H9 (cell line): ENCODE results near the gene CCDC137. TPM values are rescaled to one million over a fixed set of nuclear protein-coding genes. Genes with fewer than 3 reads are reported as not detected.

Source experiments
- DNase-seq: peaks from one replicate; pipeline ENCODE4 v3.0.0-alpha.2; 2017
- H2AFZ ChIP-seq: one replicate; pipeline ENCODE4 v1.6.1; 2013; ENCODE audit warnings: mild to moderate bottlenecking, low read length, control low read depth, moderate library complexity
- H2AK5ac ChIP-seq: 2 replicates; pipeline ENCODE4 v1.6.1; 2013; ENCODE audit warnings: low read length, control low read depth, mixed read lengths; ENCODE audit not compliant: insufficient read length
- H2BK120ac ChIP-seq: one replicate; pipeline ENCODE4 v1.6.1; 2013; ENCODE audit warnings: low read depth, mild to moderate bottlenecking, low read length, control low read depth, inconsistent platforms; ENCODE audit not compliant: poor library complexity, severe bottlenecking
- H2BK12ac ChIP-seq: 2 replicates; pipeline ENCODE4 v1.6.1; 2013; ENCODE audit warnings: low read length, control low read depth, mixed read lengths, low read depth; ENCODE audit not compliant: insufficient read length
- H2BK15ac ChIP-seq: 2 replicates; pipeline ENCODE4 v1.6.1; 2013; ENCODE audit warnings: low read depth, low read length, control low read depth
- H2BK20ac ChIP-seq: one replicate; pipeline ENCODE4 v1.6.1; 2013; ENCODE audit warnings: low read depth, mild to moderate bottlenecking, low read length, control low read depth, inconsistent platforms; ENCODE audit not compliant: poor library complexity, severe bottlenecking
- H2BK5ac ChIP-seq: 2 replicates; pipeline ENCODE4 v1.6.1; 2013; ENCODE audit warnings: low read length, control low read depth, mixed read lengths; ENCODE audit not compliant: insufficient read length
- H3K14ac ChIP-seq: 2 replicates; pipeline ENCODE4 v1.6.1; 2013; ENCODE audit warnings: low read length, control low read depth; ENCODE audit not compliant: insufficient read depth
- H3K18ac ChIP-seq: 2 replicates; pipeline ENCODE4 v1.6.1; 2013; ENCODE audit warnings: low read depth, mild to moderate bottlenecking, mixed read lengths, low read length, control low read depth; ENCODE audit not compliant: insufficient read length
- H3K23ac ChIP-seq: 2 replicates; pipeline ENCODE4 v1.6.1; 2013; ENCODE audit warnings: low read length, control low read depth, mixed read lengths, low read depth; ENCODE audit not compliant: insufficient read length
- H3K23me2 ChIP-seq: 2 replicates; pipeline ENCODE4 v1.6.1; 2013; ENCODE audit warnings: low read depth, mild to moderate bottlenecking, mixed read lengths, low read length, control low read depth; ENCODE audit not compliant: insufficient read length, poor library complexity, severe bottlenecking
- H3K27ac ChIP-seq: 2 replicates; pipeline ENCODE4 v1.5.1; 2013; ENCODE audit warnings: low read length, control low read depth, mixed read lengths, low read depth; ENCODE audit not compliant: insufficient read length
- H3K27me3 ChIP-seq: 2 replicates; pipeline ENCODE4 v1.6.1; 2013; ENCODE audit warnings: low read length, control low read depth, inconsistent platforms; ENCODE audit not compliant: insufficient read depth
- H3K4ac ChIP-seq: 2 replicates; pipeline ENCODE4 v1.6.1; 2013; ENCODE audit warnings: low read depth, mild to moderate bottlenecking, control low read depth, inconsistent platforms, low read length, moderate library complexity
- H3K4me1 ChIP-seq: 2 replicates; pipeline ENCODE4 v1.6.1; 2013; ENCODE audit warnings: low read length, control low read depth, inconsistent platforms; ENCODE audit not compliant: insufficient read depth
- H3K4me2 ChIP-seq: 2 replicates; pipeline ENCODE4 v1.6.1; 2013; ENCODE audit warnings: low read length, control low read depth, mixed read lengths; ENCODE audit not compliant: insufficient read length, insufficient read depth
- H3K56ac ChIP-seq: 2 replicates; pipeline ENCODE4 v1.6.1; 2013; ENCODE audit warnings: low read depth, mild to moderate bottlenecking, mixed read lengths, low read length, control low read depth; ENCODE audit not compliant: insufficient read length
- H3K79me1 ChIP-seq: 2 replicates; pipeline ENCODE4 v1.6.1; 2013; ENCODE audit warnings: low read depth, mild to moderate bottlenecking, moderate library complexity, low read length, control low read depth, inconsistent platforms; ENCODE audit not compliant: insufficient read depth, poor library complexity, severe bottlenecking
- H3K79me2 ChIP-seq: 2 replicates; pipeline ENCODE4 v1.6.1; 2013; ENCODE audit warnings: low read length, control low read depth, inconsistent platforms; ENCODE audit not compliant: insufficient read depth
- H3K9ac ChIP-seq: 2 replicates; pipeline ENCODE4 v1.6.1; 2013; ENCODE audit warnings: low read length, control low read depth, mixed read lengths; ENCODE audit not compliant: insufficient read length; ENCODE audit errors: extremely low read depth
- H3K9me3 ChIP-seq: one replicate; pipeline ENCODE4 v1.6.1; 2013; ENCODE audit warnings: low read depth, low read length, inconsistent platforms; ENCODE audit not compliant: control insufficient read depth
- H3T11ph ChIP-seq: one replicate; pipeline ENCODE4 v1.6.1; 2013; ENCODE audit warnings: mild to moderate bottlenecking, low read length, control low read depth, inconsistent platforms
- H4K20me1 ChIP-seq: one replicate; pipeline ENCODE4 v1.6.1; 2013; ENCODE audit not compliant: control insufficient read depth, insufficient read length, insufficient read depth
- H4K5ac ChIP-seq: 2 replicates; pipeline ENCODE4 v1.6.1; 2013; ENCODE audit warnings: low read depth, mild to moderate bottlenecking, mixed read lengths, low read length, control low read depth; ENCODE audit not compliant: insufficient read length
- H4K8ac ChIP-seq: replicated peaks from 2 replicates; pipeline ENCODE4 v1.6.1; 2013; ENCODE audit warnings: low read length, control low read depth, mixed read lengths, low read depth; ENCODE audit not compliant: insufficient read length
- H4K91ac ChIP-seq: 2 replicates; pipeline ENCODE4 v1.6.1; 2013; ENCODE audit warnings: low read depth, mild to moderate bottlenecking, moderate library complexity, mixed read lengths, low read length, control low read depth; ENCODE audit not compliant: insufficient read length
- H3K27ac Mint-ChIP-seq, 3 experiments: 2 replicates in 2 of 3; 3 replicates in 1 of 3; pipeline ENCODE4 v1.8.0; 2020 to 2021; ENCODE audit warnings: mixed read lengths in 3 of 3, mild to moderate bottlenecking in 1 of 3, moderate library complexity in 1 of 3
- H3K27me3 Mint-ChIP-seq: 2 replicates; pipeline ENCODE4 v1.8.0; 2021; ENCODE audit warnings: low read depth, mild to moderate bottlenecking, moderate library complexity, mixed read lengths
- H3K36me3 Mint-ChIP-seq, 3 experiments: 2 replicates in 2 of 3; 3 replicates in 1 of 3; pipeline ENCODE4 v1.8.0; 2020 to 2021; ENCODE audit warnings: low read depth in 3 of 3, mixed read lengths in 3 of 3; ENCODE audit not compliant: insufficient read depth in 1 of 3
- H3K4me1 Mint-ChIP-seq, 2 experiments: 2 replicates each; pipeline ENCODE4 v1.8.0; 2020; ENCODE audit warnings: mixed read lengths in 2 of 2
- H3K4me3 Mint-ChIP-seq, 2 experiments: 2 replicates in 1 of 2; 3 replicates in 1 of 2; pipeline ENCODE4 v1.8.0; 2020 to 2021; ENCODE audit warnings: mild to moderate bottlenecking in 2 of 2, mixed read lengths in 2 of 2, moderate library complexity in 1 of 2
- H3K9me3 Mint-ChIP-seq, 2 experiments: 2 replicates in 1 of 2; 3 replicates in 1 of 2; pipeline ENCODE4 v1.8.0; 2020; ENCODE audit warnings: mild to moderate bottlenecking in 2 of 2, mixed read lengths in 2 of 2, moderate library complexity in 1 of 2
- CTCF ChIP-seq: fragments of 200-600 bp; sonication (generic); conservative IDR thresholded peaks from 3 replicates; pipeline ENCODE4 v1.8.0; 2021; ENCODE audit warnings: antibody characterized with exemption, mild to moderate bottlenecking
- WGBS: extraction: QIAGEN DNeasy Blood & Tissue Kit; methylation state at CpG from one replicate; pipeline ENCODE4 v1.1.7; 2013; ENCODE audit warnings: missing lambda C conversion rate, low lambda C conversion rate, mixed read lengths; ENCODE audit not compliant: insufficient read length; ENCODE audit errors: extremely low coverage; 5-methylcytosine and 5-hydroxymethylcytosine counted together
- total RNA-seq: library from RNA; stranded (reverse); gene quantifications from 2 replicates; pipeline ENCODE4 v1.2.1, GENCODE V29; 2021

The CCDC137 gene
- total RNA-seq, 1 experiment from 2014 or later, result 60.8 TPM

- H2BK120ac ChIP-seq, result no peak overlapping the region
- H3K14ac ChIP-seq, result no peak overlapping the region
- H3K4me1 ChIP-seq, result no peaks in the 10 kb centered on the region
- no peaks in the 10 kb centered on the region for H3K27me3 ChIP-seq
- WGBS, result no CpG with 5 or more reads among the region's 9 CpGs
- no peak for TF ChIP-seq CTCF
- no peak overlapping the region for H4K5ac ChIP-seq
- H3K4me2 ChIP-seq, result no peak overlapping the region
- Mint-ChIP-seq H3K9me3 (0 out of 5 replicates have a peak, but pooled peaks cover 0 to 2% of the 10 kb centered on the region in 2 experiments), H3K4me3 (no peak overlapping the region), H3K27ac (no peak overlapping the region; a peak in 1 of 7 replicates), H3K27me3 (no peaks in the 10 kb centered on the region), H3K36me3 (peaks cover 0 to 3% (median 1%) of the 10 kb centered on the region in 3 experiments; a peak in 1 of 7 replicates), H3K4me1 (peaks cover 9 to 10% of the 10 kb centered on the region in 2 experiments)
- no peak overlapping the region for H2BK12ac ChIP-seq
- H3K23me2 ChIP-seq, result peaks cover 8% of the 10 kb centered on the region
- no peak overlapping the region for H2BK20ac ChIP-seq
- H3K56ac ChIP-seq, result no peak overlapping the region
- peaks cover 12% of the 10 kb centered on the region; the same call in 1 of the 2 replicates for H3K79me2 ChIP-seq
- H3K23ac ChIP-seq, result no peak overlapping the region
- H3K4ac ChIP-seq, result no peak overlapping the region
- H3K18ac ChIP-seq, result no peak overlapping the region
- no peak overlapping the region for H3K9ac ChIP-seq
- H2AK5ac ChIP-seq, result no peak overlapping the region
- H4K91ac ChIP-seq, result no peak overlapping the region
- no peak overlapping the region for H3K27ac ChIP-seq
- peaks cover 8% of the 10 kb centered on the region for H3K79me1 ChIP-seq
- no peak overlapping the region for H2BK5ac ChIP-seq
- no peaks in the 10 kb centered on the region for H3K9me3 ChIP-seq
- no peak overlapping the region for H2BK15ac ChIP-seq
- DNase-seq, result no peak
- no peak overlapping the region for H4K8ac ChIP-seq
- no peaks in the 10 kb centered on the region for H4K20me1 ChIP-seq
- no peak overlapping the region for H2AFZ ChIP-seq
- H3T11ph ChIP-seq, result no peak overlapping the region
Observed at GRCh38 chr17:81640011-81640410, 26.5 kb upstream of the CCDC137 start.
